Parietal lobe (tissue), 1 donor: ENCODE measurements around the gene C1orf21. TPM values are rescaled to one million over a fixed set of nuclear protein-coding genes. Genes with fewer than 3 reads are reported as not detected.

Experiments used
- total RNA-seq: library from RNA; depleted of rRNA; stranded (reverse); fragments of >200 nt; gene quantifications from one replicate; pipeline ENCODE4 v1.2.3, GENCODE V29; 2014

C1orf21 gene
- 46.6 TPM for total RNA-seq

GRCh38 chr1:184386312-184387068, at the start of gene C1orf21:
Gene C1orf21, plus strand, starts transcription at chr1:184387029. Its CDS starts 90,481 bp downstream, at chr1:184477510.

